Smooth muscle cell (in vitro differentiated cells): Measurements from ENCODE around the gene TRIM74. TPM values are rescaled to one million over a fixed set of nuclear protein-coding genes. Genes with fewer than 3 reads are reported as not detected.
"Not testable (repeated sequence)": the region's sequence is repeated elsewhere in the genome, so short reads cannot be mapped to it uniquely, and the experiment has no call there.

Experiments used
- DNase-seq: peaks from one replicate; lab custom pipeline; 2025; ENCODE audit not compliant: unreplicated experiment; lab: John Stamatoyannopoulos, UW
- H2AFZ ChIP-seq: fragments of 200-600 bp; sonication (generic); 2 replicates; pipeline ENCODE4 v1.6.0; 2016; ENCODE audit warnings: antibody characterized with exemption, low read depth, mild to moderate bottlenecking
- H3F3A ChIP-seq: fragments of 200-600 bp; sonication (generic); 2 replicates; pipeline ENCODE4 v1.6.0; 2017; ENCODE audit warnings: antibody characterized with exemption, low read depth
- H3K27ac ChIP-seq: fragments of 200-600 bp; sonication (generic); 2 replicates; pipeline ENCODE4 v1.5.1; 2016; ENCODE audit warnings: low read depth, mild to moderate bottlenecking
- H3K27me3 ChIP-seq: fragments of 200-600 bp; sonication (generic); 2 replicates; pipeline ENCODE4 v1.6.1; 2016; ENCODE audit warnings: low read depth, mild to moderate bottlenecking
- H3K36me3 ChIP-seq: fragments of 200-600 bp; sonication (generic); 2 replicates; pipeline ENCODE4 v1.5.1; 2016; ENCODE audit warnings: low read depth
- H3K4me1 ChIP-seq: fragments of 200-600 bp; sonication (generic); 2 replicates; pipeline ENCODE4 v1.5.1; 2016; ENCODE audit warnings: low read depth
- H3K4me2 ChIP-seq: fragments of 200-600 bp; sonication (generic); 2 replicates; pipeline ENCODE4 v1.6.0; 2016; ENCODE audit warnings: mild to moderate bottlenecking
- H3K4me3 ChIP-seq: fragments of 200-600 bp; sonication (generic); 2 replicates; pipeline ENCODE4 v1.5.1; 2016; ENCODE audit warnings: mild to moderate bottlenecking
- H3K79me2 ChIP-seq: fragments of 200-600 bp; sonication (generic); 2 replicates; pipeline ENCODE4 v1.6.0; 2016; ENCODE audit warnings: low read depth, mild to moderate bottlenecking
- H3K9ac ChIP-seq: fragments of 200-600 bp; sonication (generic); 2 replicates; pipeline ENCODE4 v1.6.0; 2016; ENCODE audit warnings: low read depth
- H3K9me3 ChIP-seq: fragments of 200-600 bp; sonication (generic); replicated peaks from 2 replicates; pipeline ENCODE4 v1.5.1; 2016; ENCODE audit warnings: low read depth
- H4K20me1 ChIP-seq: fragments of 200-600 bp; sonication (generic); 2 replicates; pipeline ENCODE4 v1.6.0; 2016; ENCODE audit warnings: low read depth
- WGBS: methylation state at CpG from one replicate; pipeline ENCODE4 v1.1.7; 2016; ENCODE audit warnings: low lambda C conversion rate; 5-methylcytosine and 5-hydroxymethylcytosine counted together
- polyA plus RNA-seq: library from polyadenylated mRNA; unstranded; fragments of >200 nt; fragmentation: Nextera tagmentation; extraction: Ambion mirVana; gene quantifications from 2 replicates; pipeline ENCODE4 v1.2.1, GENCODE V29; 2016
- total RNA-seq: library from RNA; depleted of rRNA; stranded (reverse); fragments of >200 nt; gene quantifications from 2 replicates; pipeline ENCODE4 v1.2.3, GENCODE V29; 2014

Gene TRIM74
- total RNA-seq, result not detected in 2 replicates
- 0.46 TPM in 1 of 2 replicates, not detected in the other for polyA plus RNA-seq

- not testable (repeated sequence) for H3K4me2 ChIP-seq, H2AFZ ChIP-seq, H3K79me2 ChIP-seq, H3K4me1 ChIP-seq, H3K27me3 ChIP-seq, H3K4me3 ChIP-seq, H3K9me3 ChIP-seq, H3K9ac ChIP-seq, DNase-seq, H3F3A ChIP-seq, H3K36me3 ChIP-seq, H4K20me1 ChIP-seq, H3K27ac ChIP-seq
- no CpG with 5 or more reads among the region's 36 CpGs for WGBS
These were observed at the start of gene TRIM74 for GRCh38 chr7:72968980-72969516. TSS of gene TRIM74 (minus strand) at chr7:72969466. CDS start at chr7:72966157, 3,309 bp downstream.

- H3K4me2 ChIP-seq, result peak overlapping the region; percentile 88
- DNase-seq, H3K27ac ChIP-seq, H3K4me1 ChIP-seq, H3K9ac ChIP-seq, H3F3A ChIP-seq, H3K27me3 ChIP-seq, H3K9me3 ChIP-seq, H3K36me3 ChIP-seq, H4K20me1 ChIP-seq, H2AFZ ChIP-seq, H3K79me2 ChIP-seq: not testable (repeated sequence)
- 28% methylated on average over 10 of the region's 10 CpGs for WGBS
- H3K4me3 ChIP-seq, result peak overlapping the region; percentile 67
These were observed 37.2 kb upstream of the TRIM74 start for GRCh38 chr7:73006491-73006890.

DNA sequence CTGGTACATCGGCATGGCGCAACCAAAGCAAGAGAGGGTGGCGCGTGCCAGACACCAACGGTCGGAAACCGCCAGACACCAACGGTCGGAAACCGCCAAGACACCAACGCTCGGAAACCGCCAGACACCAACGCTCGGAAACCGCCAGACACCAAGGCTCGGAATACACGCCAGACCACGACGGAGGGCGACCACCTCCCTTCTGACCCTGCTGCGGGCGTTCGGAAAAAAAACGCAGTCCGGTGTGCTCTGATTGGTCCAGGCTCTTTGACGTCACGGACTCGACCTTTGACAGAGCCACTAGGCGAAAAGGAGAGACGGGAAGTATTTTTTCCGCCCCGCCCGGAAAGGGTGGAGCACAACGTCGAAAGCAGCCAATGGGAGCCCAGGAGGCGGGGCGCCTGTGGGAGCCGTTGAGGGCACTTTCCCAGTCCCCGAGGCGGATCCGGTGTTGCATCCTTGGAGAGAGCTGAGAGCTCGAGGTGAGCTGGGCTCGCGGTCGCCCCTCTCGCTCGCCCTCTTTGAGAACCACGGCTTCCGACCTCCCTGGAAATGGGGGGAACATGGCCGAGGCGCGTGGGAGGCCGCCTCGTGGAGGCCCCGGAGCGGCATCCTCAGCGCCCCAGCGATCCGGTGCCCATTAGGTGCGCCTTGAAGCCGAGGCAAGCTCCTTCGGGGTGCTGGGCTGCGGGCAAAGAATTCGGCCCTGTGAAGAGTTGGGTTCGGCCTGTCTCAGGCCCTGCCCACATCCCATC is 36.6 kb upstream of the TRIM74 start:
- H2AFZ ChIP-seq, result peak overlapping the region; percentile 52
- H3F3A ChIP-seq, DNase-seq, H3K9me3 ChIP-seq, H3K36me3 ChIP-seq, H3K27me3 ChIP-seq, H3K4me1 ChIP-seq, H4K20me1 ChIP-seq, H3K79me2 ChIP-seq: not testable (repeated sequence)
- under 1% methylated on average over 52 of the region's 66 CpGs for WGBS
- H3K9ac ChIP-seq, result peak overlapping the region; percentile 26
- H3K4me2 ChIP-seq, result peak overlapping the region; percentile 78
- H3K4me3 ChIP-seq, result peak overlapping the region; percentile 67
- H3K27ac ChIP-seq, result peak overlapping the region; percentile 72

DNA sequence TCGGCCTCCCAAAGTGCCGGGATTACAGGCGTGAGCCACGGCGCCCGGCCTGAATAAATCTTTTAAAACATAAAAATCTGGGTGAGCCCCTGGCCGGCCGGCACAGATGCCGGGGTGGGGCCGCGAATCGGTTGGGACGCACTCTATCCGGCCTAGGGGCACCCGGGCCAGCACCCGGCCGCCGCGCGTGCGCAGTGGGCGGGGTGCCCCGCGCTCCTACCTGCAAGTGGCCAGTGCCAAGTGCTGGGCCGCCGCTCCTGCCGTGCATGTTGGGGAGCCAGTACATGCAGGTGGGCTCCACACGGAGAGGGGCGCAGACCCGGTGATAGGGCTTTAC is 36.1 kb upstream of the TRIM74 start:
- not testable (repeated sequence) for H3K36me3 ChIP-seq, H3F3A ChIP-seq, H3K27me3 ChIP-seq, H3K9ac ChIP-seq, H3K9me3 ChIP-seq, H3K4me1 ChIP-seq, H3K79me2 ChIP-seq, H4K20me1 ChIP-seq, DNase-seq
- Histone ChIP-seq H3K4me2 (peak overlapping the region; percentile 70), H2AFZ (peak overlapping the region; percentile 52), H3K4me3 (peak overlapping the region; percentile 67), H3K27ac (peak overlapping the region; percentile 72)
- under 1% methylated on average over 24 of the region's 30 CpGs for WGBS

DNA sequence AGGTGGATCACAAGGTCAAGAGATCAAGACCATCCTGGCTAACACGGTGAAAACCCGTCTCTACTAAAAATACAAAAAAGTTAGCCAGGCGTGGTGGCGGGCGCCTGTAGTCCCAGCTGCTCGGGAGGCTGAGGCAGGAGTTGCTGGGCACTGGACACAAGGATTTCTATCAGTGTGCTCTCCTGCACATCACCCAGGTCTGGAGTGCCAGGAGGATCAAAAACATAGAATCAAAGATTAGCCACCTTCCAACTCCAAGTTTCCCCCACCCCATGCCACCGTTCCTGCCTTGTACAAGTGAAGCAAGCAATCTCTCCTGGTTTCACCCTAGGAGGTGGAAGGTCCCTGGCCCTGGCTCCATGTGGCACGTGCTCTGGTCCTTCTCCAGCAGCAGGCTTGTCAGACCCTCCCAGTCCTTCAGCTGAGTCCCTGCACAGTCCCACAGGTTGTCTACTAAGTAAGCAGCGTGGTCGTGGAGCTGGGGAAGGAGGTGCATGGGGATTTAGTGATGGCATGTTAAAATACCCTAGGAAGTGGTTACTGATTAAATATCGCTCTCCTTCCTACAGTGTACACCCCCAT is 28.7 kb upstream of the TRIM74 start:
- not testable (repeated sequence) for H4K20me1 ChIP-seq, H3K36me3 ChIP-seq, H3K4me3 ChIP-seq, H3K4me2 ChIP-seq, H3K9ac ChIP-seq, H3K27ac ChIP-seq, H3K79me2 ChIP-seq, H3K9me3 ChIP-seq, H3K27me3 ChIP-seq, H3F3A ChIP-seq, H2AFZ ChIP-seq, H3K4me1 ChIP-seq, DNase-seq
- WGBS, result no CpG with 5 or more reads among the region's 11 CpGs

DNA sequence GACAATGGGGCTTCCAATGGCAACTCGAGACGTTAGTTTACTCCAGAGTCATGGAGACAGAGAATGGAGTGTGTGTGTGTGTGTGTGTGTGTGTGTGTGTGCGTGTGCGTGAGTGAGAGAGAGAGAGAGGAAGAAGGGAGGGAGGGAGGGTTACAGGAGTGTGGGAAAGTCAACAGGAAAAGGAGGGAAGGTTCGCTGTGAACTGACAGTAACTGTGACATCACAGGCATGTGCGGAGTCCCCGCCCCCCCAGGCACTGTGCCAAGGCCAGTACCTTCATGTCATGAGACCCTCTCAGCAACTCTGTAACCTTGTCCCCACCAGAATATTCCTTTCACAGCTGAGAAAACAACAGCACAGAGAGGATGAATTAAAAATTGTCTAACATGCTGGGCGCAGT is 28.2 kb upstream of the TRIM74 start:
- H2AFZ ChIP-seq, H3K9me3 ChIP-seq, DNase-seq, H3K4me3 ChIP-seq, H3K36me3 ChIP-seq, H3K9ac ChIP-seq, H3K79me2 ChIP-seq, H3K4me1 ChIP-seq, H4K20me1 ChIP-seq, H3K27ac ChIP-seq, H3F3A ChIP-seq, H3K4me2 ChIP-seq, H3K27me3 ChIP-seq: not testable (repeated sequence)
- WGBS, result 85% methylated on average over 4 of the region's 8 CpGs

- not testable (repeated sequence) for H3F3A ChIP-seq, H3K4me1 ChIP-seq, H3K9ac ChIP-seq, DNase-seq, H2AFZ ChIP-seq, H3K9me3 ChIP-seq, H3K4me2 ChIP-seq, H3K36me3 ChIP-seq, H3K4me3 ChIP-seq, H3K27me3 ChIP-seq, H4K20me1 ChIP-seq, H3K79me2 ChIP-seq, H3K27ac ChIP-seq
- 98% methylated on average over 8 of the region's 8 CpGs for WGBS
These were observed 26.2 kb upstream of the TRIM74 start for GRCh38 chr7:72995484-72995883.

- not testable (repeated sequence) for H3K4me1 ChIP-seq, H4K20me1 ChIP-seq, H2AFZ ChIP-seq, H3K36me3 ChIP-seq, H3K27me3 ChIP-seq, H3K9me3 ChIP-seq, DNase-seq, H3K4me3 ChIP-seq, H3K4me2 ChIP-seq, H3K79me2 ChIP-seq, H3K27ac ChIP-seq, H3K9ac ChIP-seq, H3F3A ChIP-seq
- WGBS, result 88% methylated on average over 9 of the region's 14 CpGs
These were observed 21.1 kb upstream of the TRIM74 start for GRCh38 chr7:72990146-72990913.
